ENCODE measurements around the gene LMNB1.

The LMNB1 gene

GRCh38 chr5:126878085-126878484 lies 101.1 kb downstream of the LMNB1 start:
- TF ChIP-seq FOXP2 (optimal IDR thresholded peaks at IDR 0.05; ENCODE audit: borderline replicate concordance, extremely low read depth, extremely low read length, insufficient read depth): no peak
- TF ChIP-seq REST (IDR thresholded peaks at IDR 0.05; ENCODE audit: insufficient read depth in 1 of 2, low read depth in 2 of 2, low read length in 2 of 2): no peak
- no peak for TF ChIP-seq POLR2AphosphoS5 (IDR thresholded peaks at IDR 0.05; ENCODE audit: low read depth, low read length)
- no peak for TF ChIP-seq TAF1 (IDR thresholded peaks at IDR 0.05; ENCODE audit: borderline replicate concordance, insufficient read depth, low read length)
- no peak for TF ChIP-seq SIN3A (IDR thresholded peaks at IDR 0.05; ENCODE audit: borderline replicate concordance, insufficient read depth, low read length)

GRCh38 chr5:126878634-126879033 lies 101.7 kb downstream of the LMNB1 start:
- TF ChIP-seq SIN3A (IDR thresholded peaks at IDR 0.05; ENCODE audit: borderline replicate concordance, insufficient read depth, low read length) (no peak), FOXP2 (optimal IDR thresholded peaks at IDR 0.05; ENCODE audit: borderline replicate concordance, extremely low read depth, extremely low read length, insufficient read depth) (no peak), REST (IDR thresholded peaks at IDR 0.05; ENCODE audit: insufficient read depth in 1 of 2, low read depth in 2 of 2, low read length in 2 of 2) (no peak), TAF1 (IDR thresholded peaks at IDR 0.05; ENCODE audit: borderline replicate concordance, insufficient read depth, low read length) (no peak), POLR2AphosphoS5 (IDR thresholded peaks at IDR 0.05; ENCODE audit: low read depth, low read length) (no peak)

GRCh38 chr5:126881821-126882600 lies 105.1 kb downstream of the LMNB1 start:
- TF ChIP-seq TAF1 (IDR thresholded peaks at IDR 0.05; ENCODE audit: borderline replicate concordance, insufficient read depth, low read length) (no peak), REST (IDR thresholded peaks at IDR 0.05; ENCODE audit: insufficient read depth in 1 of 2, low read depth in 2 of 2, low read length in 2 of 2) (no peak), FOXP2 (optimal IDR thresholded peaks at IDR 0.05; ENCODE audit: borderline replicate concordance, extremely low read depth, extremely low read length, insufficient read depth) (no peak), POLR2AphosphoS5 (IDR thresholded peaks at IDR 0.05; ENCODE audit: low read depth, low read length) (no peak), SIN3A (IDR thresholded peaks at IDR 0.05; ENCODE audit: borderline replicate concordance, insufficient read depth, low read length) (no peak)

- TF ChIP-seq POLR2AphosphoS5 (IDR thresholded peaks at IDR 0.05; ENCODE audit: low read depth, low read length) (no peak), SIN3A (IDR thresholded peaks at IDR 0.05; ENCODE audit: borderline replicate concordance, insufficient read depth, low read length) (no peak), REST (IDR thresholded peaks at IDR 0.05; ENCODE audit: insufficient read depth in 1 of 2, low read depth in 2 of 2, low read length in 2 of 2) (no peak), TAF1 (IDR thresholded peaks at IDR 0.05; ENCODE audit: borderline replicate concordance, insufficient read depth, low read length) (no peak), FOXP2 (optimal IDR thresholded peaks at IDR 0.05; ENCODE audit: borderline replicate concordance, extremely low read depth, extremely low read length, insufficient read depth) (no peak)
Measured at GRCh38 chr5:126883564-126884245, 106.8 kb downstream of the LMNB1 start.
